Putamen (tissue), 1 donor: ENCODE data around the gene FRMD4A.
"Not testable (repeated sequence)": the region's sequence is repeated elsewhere in the genome, so short reads cannot be mapped to it uniquely, and the experiment has no call there.

Source experiments
- DNase-seq: peaks from one replicate; pipeline ENCODE4 v3.0.0-alpha.2; 2016; ENCODE audit warnings: low spot score

The FRMD4A gene

GRCh38 chr10:13778693-13778960 is 552.1 kb downstream of the FRMD4A start:
- DNase-seq: not testable (repeated sequence)

DNA sequence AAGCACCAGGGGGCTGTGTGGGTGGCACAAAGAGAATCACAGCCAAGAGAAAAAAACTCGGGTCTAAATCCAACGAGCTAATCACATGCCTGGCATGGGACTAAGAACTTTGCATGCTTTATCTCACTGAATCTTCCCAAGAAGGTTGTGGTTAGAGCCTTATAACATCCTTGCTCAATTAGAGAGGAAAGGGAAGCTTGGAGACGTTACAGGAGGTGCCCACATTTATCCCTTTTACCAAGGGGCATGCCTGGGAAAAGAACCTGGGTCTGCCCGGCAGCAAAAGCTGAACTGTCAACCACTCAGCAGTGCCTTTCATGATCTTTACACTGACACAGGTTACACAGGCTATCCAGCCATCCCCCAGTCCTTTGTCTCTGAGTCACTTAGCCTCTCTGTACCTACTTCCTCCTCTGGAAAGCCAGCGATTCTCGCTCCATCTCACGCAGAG is 553.8 kb downstream of the FRMD4A start:
- DNase-seq: no peak

- DNase-seq: no peak
Measured at GRCh38 chr10:13775786-13776775, 554.6 kb downstream of the FRMD4A start.

DNA sequence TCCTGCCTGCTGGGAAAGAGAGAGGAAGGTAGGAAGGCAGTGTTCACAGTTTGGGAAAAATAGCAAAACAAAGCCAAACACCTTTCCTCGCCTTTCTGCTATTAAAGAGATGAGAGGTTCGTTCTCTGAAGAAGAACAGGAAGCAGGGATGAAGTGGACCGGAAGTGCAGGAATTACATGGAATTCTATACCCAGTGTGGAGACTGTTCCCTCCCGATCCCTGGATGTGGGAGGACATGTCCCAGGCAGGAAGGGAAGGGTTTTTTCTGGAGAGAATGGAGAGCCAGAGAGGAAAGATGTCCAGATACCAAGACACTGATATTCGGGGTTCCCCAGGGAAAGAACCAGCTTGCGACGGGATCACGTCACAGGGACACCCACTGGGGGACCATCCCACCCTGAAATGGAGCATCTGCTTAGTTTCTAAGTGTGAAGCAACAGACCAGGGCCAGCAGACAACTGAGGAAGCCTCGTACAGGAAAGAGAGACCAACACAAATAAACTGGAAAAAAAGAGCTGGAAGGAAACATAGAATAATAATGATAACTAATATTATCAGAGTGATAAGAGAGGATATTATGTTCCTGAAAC is 556.3 kb downstream of the FRMD4A start:
- DNase-seq: no peak

GRCh38 chr10:13773496-13774170 is 557.1 kb downstream of the FRMD4A start:
- DNase-seq: no peak

DNA sequence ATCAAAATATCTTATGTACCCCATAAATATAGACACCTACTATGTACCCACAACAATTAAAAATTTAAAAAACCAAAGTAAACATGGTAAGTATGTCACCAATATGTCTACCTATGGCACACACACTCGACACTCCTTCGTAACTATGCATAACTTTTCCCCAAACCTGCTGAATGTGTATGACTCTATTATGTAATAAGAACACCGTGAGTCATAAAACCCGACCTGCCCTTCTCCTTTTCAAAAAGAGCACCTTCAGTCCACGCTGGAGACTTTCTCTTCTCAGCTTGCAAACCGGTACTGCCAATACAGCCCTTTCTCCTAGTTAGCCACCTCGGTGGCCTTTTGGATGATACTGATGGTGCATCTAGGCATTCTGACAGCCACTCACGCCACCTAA is 557.7 kb downstream of the FRMD4A start:
- DNase-seq: no peak

GRCh38 chr10:13771992-13772391 is 558.7 kb downstream of the FRMD4A start:
- no peak for DNase-seq

- DNase-seq: no peak
Measured at GRCh38 chr10:13770760-13771493, 559.8 kb downstream of the FRMD4A start.

DNA sequence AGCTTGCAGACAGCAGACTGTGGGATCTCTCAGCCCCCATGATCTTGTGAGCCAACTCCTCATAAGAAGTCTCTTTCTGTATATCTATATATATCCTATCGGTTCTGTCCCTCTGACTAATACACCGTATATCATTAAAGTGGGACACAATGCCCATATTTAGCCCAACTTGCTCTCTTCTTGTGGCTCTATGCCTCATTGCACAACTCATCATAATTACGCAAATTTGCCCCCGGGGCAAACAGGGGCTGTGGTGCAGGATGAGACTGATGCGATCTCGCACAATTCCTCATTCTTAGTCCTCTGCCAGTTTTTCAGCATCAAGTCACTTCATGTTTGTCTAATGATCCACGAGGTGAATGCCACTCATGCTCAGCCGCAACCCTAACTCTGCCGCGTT is 560.8 kb downstream of the FRMD4A start:
- no peak for DNase-seq

GRCh38 chr10:13767676-13768178 is 563.0 kb downstream of the FRMD4A start:
- no peak for DNase-seq

GRCh38 chr10:13767148-13767547 is 563.6 kb downstream of the FRMD4A start:
- not testable (repeated sequence) for DNase-seq

DNA sequence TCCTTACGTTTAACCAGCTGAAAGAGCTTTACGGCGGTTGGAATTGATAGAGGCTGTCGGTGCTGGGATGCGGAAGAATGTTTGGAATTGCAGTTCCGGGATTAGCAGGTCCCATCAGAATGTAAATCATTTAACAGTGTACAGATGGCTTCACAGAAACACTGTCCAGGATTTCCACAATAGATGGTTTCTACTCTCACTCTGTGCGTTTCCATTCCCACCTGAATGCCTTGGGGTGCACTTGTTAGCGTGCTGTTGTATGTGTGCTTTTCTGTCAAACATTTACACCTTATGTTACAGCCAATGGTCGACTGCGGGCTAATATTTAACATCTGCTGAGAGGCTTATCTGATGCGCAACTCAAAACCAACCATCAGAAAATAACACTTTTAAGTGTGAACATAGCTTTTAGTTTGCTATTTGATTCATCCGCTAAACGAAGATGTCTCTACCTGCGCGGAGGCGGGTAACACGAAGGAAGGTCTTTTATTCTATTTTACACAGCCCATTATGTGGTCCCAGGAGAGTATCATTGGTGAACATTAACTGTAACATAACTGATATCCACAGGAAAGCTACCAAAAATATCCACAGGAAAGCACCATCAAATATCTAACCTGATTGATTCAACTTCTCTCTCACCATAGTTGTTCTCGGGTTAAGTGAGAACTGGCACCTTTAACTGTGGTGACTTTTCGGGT is 564.9 kb downstream of the FRMD4A start:
- DNase-seq: no peak

- no peak for DNase-seq
Measured at GRCh38 chr10:13761490-13762091, 569.1 kb downstream of the FRMD4A start.

DNA sequence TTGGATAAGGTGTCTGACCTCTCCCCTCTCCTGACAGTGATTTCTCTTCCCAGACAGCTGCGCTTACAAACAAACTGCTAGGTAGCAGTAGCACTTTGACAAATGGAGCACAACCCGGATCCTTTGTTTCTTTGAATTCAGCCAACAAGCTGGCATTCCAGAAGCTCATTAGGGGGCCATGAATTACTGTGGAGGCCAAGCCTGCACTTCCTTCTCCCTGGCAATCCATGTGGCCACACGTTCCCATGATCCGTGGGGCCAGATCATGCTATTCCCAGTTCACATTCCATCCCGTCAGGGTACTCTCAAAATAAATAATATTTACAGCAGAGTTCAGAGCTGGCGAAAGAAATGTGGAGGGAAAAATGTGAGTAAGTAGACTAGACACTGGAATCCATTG is 571.6 kb downstream of the FRMD4A start:
- DNase-seq: no peak

- no peak for DNase-seq
Measured at GRCh38 chr10:13758756-13759155, 572.0 kb downstream of the FRMD4A start.

GRCh38 chr10:13758312-13758711 is 572.4 kb downstream of the FRMD4A start:
- no peak for DNase-seq

- no peak for DNase-seq
Measured at GRCh38 chr10:13754277-13754676, 576.4 kb downstream of the FRMD4A start.

DNA sequence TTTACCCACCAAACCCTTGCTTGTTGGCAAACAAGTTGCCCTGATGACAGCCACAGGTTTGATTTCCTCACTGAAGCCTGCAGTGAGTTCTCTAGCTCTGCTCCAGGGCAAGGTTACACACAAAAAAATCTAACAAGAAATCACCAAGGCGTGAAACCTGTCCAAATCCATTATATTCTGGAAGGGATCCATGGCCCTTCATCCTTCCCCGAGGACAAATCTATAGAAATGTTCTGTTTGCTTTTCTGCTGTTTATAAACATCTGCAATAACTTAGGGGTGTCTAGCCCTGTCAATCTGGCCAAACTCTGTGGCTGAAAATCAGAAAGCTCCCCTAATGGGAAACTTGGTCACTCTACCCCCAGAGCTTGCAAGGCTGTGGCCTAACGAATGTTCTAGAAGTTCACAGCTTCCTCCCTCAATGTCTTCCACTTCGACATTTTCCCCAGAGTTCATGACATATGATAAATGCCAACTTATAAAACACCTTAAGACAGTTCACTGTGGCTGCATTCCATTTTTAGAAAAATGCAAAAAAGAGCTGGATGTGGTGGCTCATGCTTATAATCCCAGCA is 579.4 kb downstream of the FRMD4A start:
- DNase-seq: no peak

- DNase-seq: no peak
Measured at GRCh38 chr10:13750299-13751190, 580.2 kb downstream of the FRMD4A start.

DNA sequence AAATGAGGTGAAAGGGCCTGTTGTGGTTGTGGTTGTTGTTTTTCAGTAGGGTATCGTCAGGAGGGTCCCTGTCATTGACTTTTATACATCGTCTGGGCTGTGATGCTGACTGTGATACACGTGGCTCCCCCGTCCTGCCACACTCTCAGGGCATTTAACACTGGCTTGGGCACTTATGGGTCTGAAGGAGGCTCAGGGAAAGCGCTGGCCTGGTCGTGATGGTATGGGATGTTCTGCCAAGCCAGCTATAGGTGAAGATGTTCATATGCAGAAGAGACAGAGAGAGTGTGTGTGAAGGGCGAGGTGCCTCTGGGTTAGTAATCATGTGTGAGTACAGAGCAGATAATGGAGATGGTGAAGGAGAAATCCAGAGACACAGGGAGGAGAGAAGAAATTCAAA is 585.5 kb downstream of the FRMD4A start:
- DNase-seq: no peak
